GM19372 (cell line): ENCODE results near the gene CISD3.

Source experiments
- ATAC-seq: cut with Tn5 transposase; IDR thresholded peaks from one replicate; pipeline ENCODE4 v1.9.1; 2021; ENCODE audit warnings: mild to moderate bottlenecking, low read depth, moderate library complexity; ENCODE audit not compliant: unreplicated experiment

Gene CISD3

DNA sequence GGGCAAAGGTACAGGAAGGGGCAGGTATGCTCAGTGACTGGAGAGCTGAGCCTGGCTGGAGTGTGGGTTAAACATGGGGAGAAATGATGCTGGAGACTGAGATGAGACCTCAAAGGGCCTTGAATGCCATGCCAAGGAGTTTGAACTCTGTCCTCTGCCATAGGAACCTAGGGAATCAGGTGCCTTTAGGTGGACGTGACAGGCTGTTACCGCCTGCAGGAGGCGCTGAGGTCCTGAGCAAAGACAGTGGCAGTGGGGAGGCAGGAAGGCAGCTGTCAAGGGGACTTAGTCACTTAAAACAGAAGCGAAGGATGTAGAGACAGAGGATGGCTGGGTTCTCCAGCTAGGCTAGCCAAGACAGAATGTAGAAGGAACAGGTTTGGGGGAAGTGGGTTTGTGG lies 31.5 kb downstream of the CISD3 start:
- ATAC-seq, result no peak

GRCh38 chr17:38762231-38762630 lies 32.1 kb downstream of the CISD3 start:
- no peak for ATAC-seq

GRCh38 chr17:38766341-38766740 lies 36.2 kb downstream of the CISD3 start:
- ATAC-seq, result no peak

- ATAC-seq, result no peak
Observed at GRCh38 chr17:38768417-38768816, 38.3 kb downstream of the CISD3 start.

GRCh38 chr17:38773258-38773657 lies 43.1 kb downstream of the CISD3 start:
- no peak for ATAC-seq

DNA sequence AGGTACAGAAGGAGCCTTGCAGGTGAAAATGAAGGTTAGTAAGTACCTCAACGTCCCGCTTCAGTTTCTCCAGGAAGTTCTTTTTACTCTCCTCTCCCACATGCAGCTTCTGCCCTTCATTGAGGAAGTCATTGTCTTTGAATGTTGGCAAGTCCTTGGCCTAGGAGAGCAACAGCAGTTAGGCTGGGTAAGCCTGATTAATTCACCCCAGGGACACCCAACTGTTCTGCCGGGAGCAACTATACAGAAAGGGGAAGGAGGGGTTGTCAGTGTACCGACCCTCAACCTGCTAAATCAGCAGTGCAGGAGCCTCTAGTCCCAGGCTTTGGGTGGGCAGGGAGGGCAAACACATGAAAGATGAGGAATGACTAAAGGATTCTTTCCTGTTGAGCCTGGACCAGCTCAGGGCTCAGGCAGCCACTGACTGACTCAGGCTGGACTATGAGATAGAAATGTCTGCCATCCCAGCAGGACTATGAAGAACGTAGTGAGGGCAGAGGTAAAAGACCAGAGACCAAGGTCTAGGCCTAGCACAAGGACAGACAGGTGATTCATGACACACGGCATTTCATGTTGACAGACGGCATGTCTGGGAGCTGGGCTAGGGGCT lies 47.6 kb downstream of the CISD3 start:
- ATAC-seq, result no peak

DNA sequence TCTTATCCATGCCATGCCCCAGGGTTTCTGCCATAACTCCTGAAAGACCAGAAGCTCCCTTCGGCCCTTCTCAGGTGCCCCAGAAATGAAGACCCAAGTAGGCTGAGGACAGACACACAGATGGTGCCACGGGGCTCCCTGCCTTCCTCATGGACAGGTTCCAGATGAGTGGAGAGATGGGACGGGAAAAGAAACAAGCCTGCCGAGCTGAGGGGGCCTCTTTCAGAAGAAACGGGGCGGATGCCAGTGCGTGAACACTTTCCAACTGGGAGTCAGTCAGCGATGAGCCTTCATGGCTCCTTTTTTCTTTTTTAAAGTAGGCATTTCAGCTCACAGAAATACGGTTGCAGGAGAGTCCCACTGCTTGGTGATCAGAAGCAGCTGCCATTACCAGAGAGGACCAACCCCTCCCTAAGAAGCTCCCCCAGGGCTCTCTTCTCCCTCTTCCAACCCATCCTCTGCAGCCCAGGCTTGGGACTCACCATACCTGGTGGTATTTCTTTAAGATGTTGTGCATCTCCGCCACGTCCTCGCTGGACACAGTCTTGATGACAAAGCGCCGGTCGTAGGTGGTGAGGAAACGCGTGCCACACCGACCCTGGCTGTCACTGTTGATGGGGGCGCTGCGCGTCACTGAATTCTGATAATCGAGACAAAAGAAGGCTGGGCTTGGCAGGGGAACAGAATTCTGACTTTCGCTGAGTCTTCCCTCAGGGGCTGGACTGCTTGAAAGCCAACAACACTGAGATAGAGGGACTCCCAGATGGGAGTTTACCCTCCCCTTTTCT lies 50.0 kb downstream of the CISD3 start:
- no peak for ATAC-seq

- ATAC-seq, result no peak
Observed at GRCh38 chr17:38783227-38783626, 53.1 kb downstream of the CISD3 start.
